SHP77 (cell line): ENCODE results near the gene DENND1A.

Experiments
- DNase-seq, 2 experiments: peaks; one replicate each; lab custom pipeline; 2025; lab: John Stamatoyannopoulos, UW

Gene DENND1A

DNA sequence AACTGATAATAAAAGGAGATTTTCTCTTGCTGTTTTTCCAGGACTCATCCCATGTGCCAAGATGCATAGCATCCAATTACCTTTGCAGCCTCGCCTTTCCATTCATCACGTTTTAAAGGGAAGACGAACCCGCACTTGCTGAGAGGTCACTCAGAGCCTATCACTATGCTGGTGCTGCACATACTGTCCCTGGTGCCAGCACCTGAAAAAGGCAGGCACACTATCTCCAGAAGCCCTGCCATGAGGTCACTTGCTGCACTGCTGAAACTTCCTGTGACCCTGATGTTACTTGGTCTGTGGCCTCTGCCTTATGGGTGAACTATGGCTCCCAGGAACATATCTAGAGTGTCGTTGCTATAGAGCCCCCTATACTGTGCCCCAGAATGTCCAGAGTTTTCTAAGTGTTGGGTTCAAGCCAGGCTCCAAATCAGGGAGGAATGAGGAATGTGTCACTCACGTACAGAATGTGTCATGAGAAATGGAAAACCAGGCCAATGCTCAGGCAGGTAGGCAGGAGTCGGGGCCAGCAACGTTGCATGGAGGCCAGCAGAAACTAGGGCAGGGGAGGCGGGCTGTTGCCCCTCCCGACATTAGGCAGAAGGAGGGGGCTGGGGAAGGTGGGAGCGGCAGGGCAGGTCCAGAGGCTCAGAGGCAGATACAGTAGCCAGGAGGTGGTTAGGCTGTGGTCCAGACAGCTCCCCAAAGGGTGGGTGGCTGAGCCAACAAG is 311.8 kb downstream of the DENND1A start:
- DNase-seq = no peak

DNA sequence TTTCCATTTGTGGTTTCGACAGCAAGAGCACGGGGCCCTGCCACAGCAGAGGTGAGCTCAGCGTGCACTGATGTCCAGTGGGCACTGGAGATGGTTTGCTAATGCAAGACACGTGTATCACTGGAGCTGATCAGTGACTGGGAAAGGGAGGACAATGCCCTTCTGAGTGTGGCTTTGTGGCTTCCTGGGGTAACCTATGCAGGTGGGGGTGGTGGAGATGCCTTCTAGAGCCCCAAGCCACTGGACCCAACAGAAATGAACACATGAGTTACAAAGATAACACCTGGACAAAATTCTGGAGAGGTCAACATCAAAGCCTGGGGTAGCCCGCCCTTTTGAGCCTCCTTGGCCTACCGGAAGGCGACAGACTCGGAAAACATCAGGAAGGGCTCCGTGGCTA is 312.6 kb downstream of the DENND1A start:
- DNase-seq = no peak

- DNase-seq = no peak
These were observed 313.2 kb downstream of the DENND1A start for GRCh38 chr9:123616707-123617106.

GRCh38 chr9:123615381-123615780 is 314.5 kb downstream of the DENND1A start:
- DNase-seq = peak in 1 of 2 experiments; percentile 18

- DNase-seq = no peak
These were observed 315.3 kb downstream of the DENND1A start for GRCh38 chr9:123614306-123615263.

DNA sequence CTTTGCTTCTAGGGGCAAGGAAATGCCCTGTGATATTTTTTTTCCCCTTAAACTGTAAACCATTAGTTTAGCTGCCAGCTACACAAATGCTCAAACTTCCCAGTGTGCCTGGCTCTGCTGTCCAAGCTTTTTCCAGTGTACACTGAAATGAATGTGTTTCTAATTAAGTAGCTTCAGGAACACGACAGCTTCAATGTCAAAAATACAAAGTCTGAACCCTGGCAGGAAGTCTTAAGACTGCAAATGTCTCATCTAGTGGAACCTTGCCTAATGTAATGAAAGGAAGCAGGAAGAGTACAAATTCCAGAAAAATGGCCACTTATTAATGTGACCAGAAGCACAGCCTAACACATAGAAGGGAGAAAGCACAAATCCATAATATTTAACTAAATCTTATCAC is 318.7 kb downstream of the DENND1A start:
- DNase-seq = no peak

DNA sequence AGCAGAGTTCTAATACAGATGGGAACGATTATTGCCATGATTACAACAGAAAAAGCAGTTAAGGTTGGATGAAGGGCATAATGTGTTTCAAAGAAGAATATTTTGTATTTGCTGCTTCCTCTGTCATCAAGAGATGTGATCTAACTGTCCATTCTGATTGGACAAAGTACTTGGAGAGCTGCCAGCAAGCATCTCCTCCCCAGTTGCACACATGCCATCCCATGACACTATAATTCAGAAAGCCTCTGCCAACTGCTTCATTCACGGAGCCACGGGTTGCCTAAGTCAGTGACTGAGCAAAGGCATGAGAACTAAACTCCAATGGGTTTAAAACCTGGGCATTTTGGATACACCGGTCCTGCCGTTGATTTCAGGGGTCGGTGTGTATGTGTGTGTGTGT is 320.1 kb downstream of the DENND1A start:
- DNase-seq = no peak

DNA sequence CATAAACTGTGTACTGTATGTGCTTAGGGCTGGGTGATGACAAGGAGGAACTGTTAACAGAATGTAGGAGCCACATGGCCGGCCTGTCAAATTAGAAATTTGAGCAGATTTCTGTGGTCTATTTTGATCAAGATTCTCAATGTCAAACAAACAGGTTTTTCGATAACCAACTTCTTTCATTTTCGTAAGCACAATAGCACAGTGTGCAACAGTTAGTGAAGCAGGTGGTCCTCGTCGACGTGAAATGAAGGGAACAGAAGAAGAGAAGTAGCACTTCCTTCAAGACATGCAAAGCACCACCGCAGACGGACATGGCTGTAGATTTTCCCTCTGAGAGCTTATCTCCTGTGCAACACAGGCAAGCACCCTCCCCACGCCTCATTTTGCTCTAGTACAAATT is 321.8 kb downstream of the DENND1A start:
- no peak for DNase-seq

GRCh38 chr9:123607479-123607878 is 322.4 kb downstream of the DENND1A start:
- DNase-seq = no peak

GRCh38 chr9:123606141-123606540 is 323.8 kb downstream of the DENND1A start:
- DNase-seq = no peak

- DNase-seq = no peak
These were observed 324.6 kb downstream of the DENND1A start for GRCh38 chr9:123605286-123605685.

GRCh38 chr9:123604861-123605260 is 325.1 kb downstream of the DENND1A start:
- DNase-seq = no peak

- no peak for DNase-seq
These were observed 328.1 kb downstream of the DENND1A start for GRCh38 chr9:123601828-123602227.

- DNase-seq = no peak
These were observed 330.1 kb downstream of the DENND1A start for GRCh38 chr9:123599781-123600180.

DNA sequence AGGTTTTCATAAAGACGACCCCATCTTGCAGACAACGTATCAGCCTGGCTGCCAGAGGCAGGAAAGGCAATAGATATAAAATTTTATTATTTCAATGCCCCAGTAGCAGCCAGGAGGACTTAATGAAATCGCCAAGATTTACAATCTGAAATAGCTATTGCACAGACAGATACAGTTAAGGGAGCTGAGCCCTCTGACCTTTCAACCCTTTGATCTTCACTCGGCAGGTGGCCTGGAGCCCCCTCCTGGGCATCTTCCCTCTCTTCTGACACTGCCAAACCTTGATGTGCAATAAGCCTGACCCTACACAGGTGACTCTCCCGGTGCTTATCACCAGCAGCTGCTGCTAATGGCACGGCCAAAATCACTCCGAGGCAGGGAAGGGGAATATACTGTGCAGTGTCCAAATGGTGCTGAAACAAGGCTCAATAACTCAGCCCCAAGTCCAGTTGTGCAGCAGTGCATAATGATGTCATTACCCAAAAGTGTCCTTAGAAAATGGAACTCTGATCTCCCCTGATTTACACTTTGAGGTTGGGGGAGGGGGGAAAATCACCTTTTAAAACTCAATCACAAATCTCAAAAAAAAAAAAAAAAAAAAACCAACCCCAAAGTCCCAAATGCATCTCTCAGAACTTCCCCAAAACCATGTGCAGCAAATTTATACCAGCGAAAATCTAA is 331.9 kb downstream of the DENND1A start:
- no peak for DNase-seq

DNA sequence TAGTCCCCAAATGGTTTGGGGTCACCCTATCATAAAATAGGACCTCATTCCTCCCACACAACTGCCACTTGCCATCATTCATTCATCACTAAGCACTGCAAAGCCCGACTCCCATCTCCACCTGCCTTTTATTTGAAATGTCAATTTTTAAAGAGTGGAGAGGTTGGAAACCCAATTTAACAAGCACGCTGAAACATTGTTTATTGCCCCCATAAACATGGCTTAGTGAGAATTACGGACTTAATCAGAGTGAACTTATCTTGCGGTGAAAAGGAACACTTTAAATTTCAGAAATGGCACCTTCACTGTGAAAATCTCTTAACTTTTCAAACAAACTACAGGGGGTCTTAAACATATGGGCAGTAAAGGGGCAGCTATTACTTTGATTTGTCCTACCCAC is 332.9 kb downstream of the DENND1A start:
- no peak for DNase-seq

DNA sequence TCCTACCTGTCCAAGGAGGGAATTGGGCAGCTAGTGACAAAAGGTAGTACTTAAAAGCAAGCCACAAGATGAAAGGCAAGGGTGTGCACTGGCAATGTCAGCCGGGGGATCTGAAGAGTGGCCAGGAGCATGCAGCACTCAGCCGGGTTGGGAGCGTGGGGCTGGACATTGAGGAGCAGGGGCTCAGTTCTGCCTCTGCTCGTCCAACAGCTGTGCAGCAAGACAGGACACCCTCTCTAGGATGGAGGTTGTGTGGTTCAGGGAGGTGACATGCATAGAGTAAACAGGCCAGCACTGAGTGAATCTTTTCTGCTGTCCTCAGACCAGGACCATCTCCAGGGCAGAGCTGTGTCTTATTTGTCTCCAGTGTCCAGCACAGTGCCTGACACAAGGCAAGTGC is 338.6 kb downstream of the DENND1A start:
- DNase-seq = no peak

DNA sequence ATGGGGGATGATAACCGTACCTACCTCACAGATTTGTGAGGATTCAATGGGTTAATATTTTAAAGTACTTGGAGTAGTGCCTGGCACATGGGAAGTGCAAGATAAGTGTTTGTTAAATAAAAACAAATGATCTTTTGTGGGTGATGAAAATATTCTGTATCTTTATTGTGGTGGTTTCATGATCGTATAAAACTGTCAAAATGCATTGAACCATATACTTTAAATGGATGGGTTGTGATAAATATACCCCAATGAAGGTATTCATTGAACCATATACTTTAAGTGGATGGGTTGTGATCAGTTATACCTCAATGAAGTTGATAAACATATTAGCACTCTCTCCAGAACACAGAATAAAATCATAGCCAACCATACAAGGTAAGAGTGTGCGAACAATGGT is 339.4 kb downstream of the DENND1A start:
- DNase-seq = no peak

DNA sequence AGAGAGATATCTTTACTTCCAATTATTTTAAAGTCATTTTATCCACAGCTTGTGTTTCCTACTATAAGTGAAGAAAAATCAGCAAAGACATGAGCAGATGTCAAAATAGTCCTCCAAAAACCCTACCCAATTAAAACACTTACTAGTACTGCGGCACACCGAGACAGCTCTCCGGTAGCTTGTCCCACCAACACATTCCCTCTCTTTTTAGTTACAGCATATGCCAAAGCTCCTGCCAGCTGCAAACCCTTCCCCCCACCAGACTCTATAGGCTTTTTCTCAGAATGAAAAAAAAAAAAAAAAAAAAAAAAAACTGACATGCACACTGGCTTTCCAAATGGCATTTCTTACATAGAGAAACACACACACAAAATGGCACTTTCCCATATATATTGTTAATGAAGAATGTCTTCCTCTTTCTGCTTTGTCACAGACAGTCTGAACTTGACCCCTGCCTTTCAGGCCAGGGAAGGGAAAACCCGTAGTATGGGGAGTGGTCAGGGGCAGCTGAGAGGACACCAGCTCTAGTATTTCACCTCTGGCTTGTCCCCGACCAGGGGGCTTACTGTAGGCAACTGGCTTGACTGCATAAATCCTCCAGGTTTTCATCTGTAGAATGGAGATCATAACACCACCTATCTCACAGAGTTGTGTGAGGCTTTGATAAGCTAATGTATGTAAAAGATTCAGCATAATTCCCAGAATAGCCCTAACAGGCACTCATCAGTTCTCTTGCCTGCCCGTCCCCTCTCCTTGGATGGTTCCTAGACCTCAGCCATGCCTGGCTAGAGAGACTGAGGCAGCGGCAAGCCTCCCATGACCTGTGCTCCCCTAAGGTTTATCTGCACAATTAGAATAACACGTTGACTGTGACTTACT is 340.3 kb downstream of the DENND1A start:
- DNase-seq = no peak

GRCh38 chr9:123586275-123586674 is 343.7 kb downstream of the DENND1A start:
- DNase-seq = no peak
